ENCODE data around the gene SAC3D1.

Gene SAC3D1

GRCh38 chr11:64998141-64998540, 42.9 kb upstream of the SAC3D1 start:
- Histone ChIP-seq H3K4me2 (ENCODE audit: insufficient read depth, low read length, poor library complexity, severe bottlenecking) (no peak overlapping the region), H3K18ac (ENCODE audit: low read length) (no peak overlapping the region), H3K9ac (ENCODE audit: low read depth, low read length, poor library complexity) (no peak overlapping the region), H3K4ac (ENCODE audit: low read length) (no peak overlapping the region), H2BK5ac (ENCODE audit: low read length) (no peak overlapping the region), H2BK15ac (ENCODE audit: low read length) (no peak overlapping the region), H3K14ac (ENCODE audit: low read length) (no peak overlapping the region), H2BK120ac (ENCODE audit: low read depth, low read length) (no peak overlapping the region), H3K27me3 (ENCODE audit: control insufficient read depth in 3 of 3, insufficient read depth in 3 of 3, low read depth in 1 of 3, low read length in 3 of 3) (peaks cover 0 to 6% (median 0%) of the 10 kb centered on the region in 3 experiments), H3K4me1 (ENCODE audit: control insufficient read depth in 2 of 2, insufficient read depth in 1 of 2, low read depth in 1 of 2, low read length in 2 of 2) (peaks cover 4 to 5% of the 10 kb centered on the region in 2 donors), H2AK5ac (ENCODE audit: low read depth, low read length) (no peak overlapping the region), H3K36me3 (replicated peaks in 1 of 2; ENCODE audit: control insufficient read depth in 2 of 2, insufficient read depth in 2 of 2, low read length in 2 of 2) (no peaks in the 10 kb centered on the region), H4K8ac (ENCODE audit: low read depth, low read length) (no peak overlapping the region), H3K9me3 (replicated peaks in 1 of 2; ENCODE audit: control insufficient read depth in 2 of 2, insufficient read depth in 1 of 2, low read depth in 1 of 2, low read length in 2 of 2) (no peaks in the 10 kb centered on the region), H3K27ac (replicated peaks; ENCODE audit: low read length) (no peak overlapping the region), H2AFZ (ENCODE audit: low read length) (no peak overlapping the region), H3K23ac (ENCODE audit: low read depth, low read length, poor library complexity) (no peak overlapping the region), H3K79me1 (ENCODE audit: low read depth, low read length) (no peaks in the 10 kb centered on the region), H3K4me3 (ENCODE audit: low read length in 2 of 2) (no peak overlapping the region), H2BK12ac (ENCODE audit: low read length) (no peak overlapping the region), H4K91ac (ENCODE audit: low read depth, low read length, poor library complexity) (no peak overlapping the region)
- WGBS, 2 donors (ENCODE audit: extremely low coverage in 2 of 2, insufficient read length in 2 of 2, insufficient replicate concordance in 1 of 2) = no CpG with 5 or more reads among the region's 1 CpG
- DNase-seq (ENCODE audit: low spot score) = no peak

GRCh38 chr11:64998690-64999431, 42.1 kb upstream of the SAC3D1 start:
- no peak overlapping the region for H3K27ac ChIP-seq (replicated peaks; ENCODE audit: low read length)
- no peak overlapping the region for H2BK5ac ChIP-seq (ENCODE audit: low read length)
- H2BK120ac ChIP-seq (ENCODE audit: low read depth, low read length) = no peak overlapping the region
- no peak overlapping the region for H2AFZ ChIP-seq (ENCODE audit: low read length)
- no peak overlapping the region for H3K4me2 ChIP-seq (ENCODE audit: insufficient read depth, low read length, poor library complexity, severe bottlenecking)
- H3K4me1 ChIP-seq (ENCODE audit: control insufficient read depth in 2 of 2, insufficient read depth in 1 of 2, low read depth in 1 of 2, low read length in 2 of 2) = peaks cover 4 to 5% of the 10 kb centered on the region in 2 donors
- no peak for DNase-seq (ENCODE audit: low spot score)
- no peak overlapping the region for H3K18ac ChIP-seq (ENCODE audit: low read length)
- peaks cover 0 to 9% (median 0%) of the 10 kb centered on the region in 3 experiments for H3K27me3 ChIP-seq (ENCODE audit: control insufficient read depth in 3 of 3, insufficient read depth in 3 of 3, low read depth in 1 of 3, low read length in 3 of 3)
- no peaks in the 10 kb centered on the region for H3K36me3 ChIP-seq (replicated peaks in 1 of 2; ENCODE audit: control insufficient read depth in 2 of 2, insufficient read depth in 2 of 2, low read length in 2 of 2)
- no peak overlapping the region for H4K8ac ChIP-seq (ENCODE audit: low read depth, low read length)
- no peak overlapping the region for H3K23ac ChIP-seq (ENCODE audit: low read depth, low read length, poor library complexity)
- WGBS, 2 donors (ENCODE audit: extremely low coverage in 2 of 2, insufficient read length in 2 of 2, insufficient replicate concordance in 1 of 2) = no CpG with 5 or more reads among the region's 9 CpGs
- H3K9me3 ChIP-seq (replicated peaks in 1 of 2; ENCODE audit: control insufficient read depth in 2 of 2, insufficient read depth in 1 of 2, low read depth in 1 of 2, low read length in 2 of 2) = no peaks in the 10 kb centered on the region
- no peak overlapping the region for H3K9ac ChIP-seq (ENCODE audit: low read depth, low read length, poor library complexity)
- H3K4me3 ChIP-seq (ENCODE audit: low read length in 2 of 2) = no peak overlapping the region
- H3K79me1 ChIP-seq (ENCODE audit: low read depth, low read length) = no peaks in the 10 kb centered on the region
- H4K91ac ChIP-seq (ENCODE audit: low read depth, low read length, poor library complexity) = no peak overlapping the region
- H3K4ac ChIP-seq (ENCODE audit: low read length) = no peak overlapping the region
- no peak overlapping the region for H2BK15ac ChIP-seq (ENCODE audit: low read length)
- H2AK5ac ChIP-seq (ENCODE audit: low read depth, low read length) = no peak overlapping the region
- H3K14ac ChIP-seq (ENCODE audit: low read length) = no peak overlapping the region
- H2BK12ac ChIP-seq (ENCODE audit: low read length) = no peak overlapping the region

GRCh38 chr11:64999478-64999877, 41.5 kb upstream of the SAC3D1 start:
- Histone ChIP-seq H3K4me2 (ENCODE audit: insufficient read depth, low read length, poor library complexity, severe bottlenecking) (no peak overlapping the region), H3K4me1 (ENCODE audit: control insufficient read depth in 2 of 2, insufficient read depth in 1 of 2, low read depth in 1 of 2, low read length in 2 of 2) (peaks cover 4 to 5% of the 10 kb centered on the region in 2 donors), H3K23ac (ENCODE audit: low read depth, low read length, poor library complexity) (no peak overlapping the region), H4K91ac (ENCODE audit: low read depth, low read length, poor library complexity) (no peak overlapping the region), H2BK15ac (ENCODE audit: low read length) (no peak overlapping the region), H3K9ac (ENCODE audit: low read depth, low read length, poor library complexity) (no peak overlapping the region), H2BK120ac (ENCODE audit: low read depth, low read length) (no peak overlapping the region), H3K4ac (ENCODE audit: low read length) (no peak overlapping the region), H3K14ac (ENCODE audit: low read length) (no peak overlapping the region), H3K36me3 (replicated peaks in 1 of 2; ENCODE audit: control insufficient read depth in 2 of 2, insufficient read depth in 2 of 2, low read length in 2 of 2) (no peaks in the 10 kb centered on the region), H4K8ac (ENCODE audit: low read depth, low read length) (no peak overlapping the region), H3K27ac (replicated peaks; ENCODE audit: low read length) (no peak overlapping the region), H3K18ac (ENCODE audit: low read length) (no peak overlapping the region), H3K79me1 (ENCODE audit: low read depth, low read length) (no peaks in the 10 kb centered on the region), H2AFZ (ENCODE audit: low read length) (no peak overlapping the region), H3K9me3 (replicated peaks in 1 of 2; ENCODE audit: control insufficient read depth in 2 of 2, insufficient read depth in 1 of 2, low read depth in 1 of 2, low read length in 2 of 2) (no peaks in the 10 kb centered on the region), H2AK5ac (ENCODE audit: low read depth, low read length) (no peak overlapping the region), H2BK12ac (ENCODE audit: low read length) (no peak overlapping the region), H3K4me3 (ENCODE audit: low read length in 2 of 2) (no peak overlapping the region), H3K27me3 (ENCODE audit: control insufficient read depth in 3 of 3, insufficient read depth in 3 of 3, low read depth in 1 of 3, low read length in 3 of 3) (peaks cover 0 to 6% (median 0%) of the 10 kb centered on the region in 3 experiments), H2BK5ac (ENCODE audit: low read length) (no peak overlapping the region)
- WGBS, 2 donors (ENCODE audit: extremely low coverage in 2 of 2, insufficient read length in 2 of 2, insufficient replicate concordance in 1 of 2) = no CpG with 5 or more reads among the region's 1 CpG
- DNase-seq (ENCODE audit: low spot score) = no peak

- Histone ChIP-seq H2BK15ac (ENCODE audit: low read length) (no peak overlapping the region), H2BK5ac (ENCODE audit: low read length) (no peak overlapping the region), H3K79me1 (ENCODE audit: low read depth, low read length) (no peaks in the 10 kb centered on the region), H3K4ac (ENCODE audit: low read length) (no peak overlapping the region), H3K18ac (ENCODE audit: low read length) (no peak overlapping the region), H3K9me3 (replicated peaks in 1 of 2; ENCODE audit: control insufficient read depth in 2 of 2, insufficient read depth in 1 of 2, low read depth in 1 of 2, low read length in 2 of 2) (no peaks in the 10 kb centered on the region), H2BK120ac (ENCODE audit: low read depth, low read length) (no peak overlapping the region), H3K23ac (ENCODE audit: low read depth, low read length, poor library complexity) (no peak overlapping the region), H4K8ac (ENCODE audit: low read depth, low read length) (no peak overlapping the region), H3K9ac (ENCODE audit: low read depth, low read length, poor library complexity) (no peak overlapping the region), H2AFZ (ENCODE audit: low read length) (no peak overlapping the region), H4K91ac (ENCODE audit: low read depth, low read length, poor library complexity) (no peak overlapping the region), H3K14ac (ENCODE audit: low read length) (no peak overlapping the region), H3K27me3 (ENCODE audit: control insufficient read depth in 3 of 3, insufficient read depth in 3 of 3, low read depth in 1 of 3, low read length in 3 of 3) (peaks cover 0 to 5% (median 0%) of the 10 kb centered on the region in 3 experiments), H3K27ac (replicated peaks; ENCODE audit: low read length) (no peak overlapping the region), H2AK5ac (ENCODE audit: low read depth, low read length) (no peak overlapping the region), H3K4me2 (ENCODE audit: insufficient read depth, low read length, poor library complexity, severe bottlenecking) (no peak overlapping the region), H3K4me1 (ENCODE audit: control insufficient read depth in 2 of 2, insufficient read depth in 1 of 2, low read depth in 1 of 2, low read length in 2 of 2) (peaks cover 0 to 3% of the 10 kb centered on the region in 2 donors), H3K36me3 (replicated peaks in 1 of 2; ENCODE audit: control insufficient read depth in 2 of 2, insufficient read depth in 2 of 2, low read length in 2 of 2) (no peaks in the 10 kb centered on the region), H2BK12ac (ENCODE audit: low read length) (no peak overlapping the region), H3K4me3 (ENCODE audit: low read length in 2 of 2) (no peak overlapping the region)
- no CpG with 5 or more reads among the region's 5 CpGs for WGBS, 2 donors (ENCODE audit: extremely low coverage in 2 of 2, insufficient read length in 2 of 2, insufficient replicate concordance in 1 of 2)
- DNase-seq (ENCODE audit: low spot score) = no peak
Measured at GRCh38 chr11:65002706-65003105, 38.3 kb upstream of the SAC3D1 start.

Measured in neuronal stem cell (in vitro differentiated cells).